Esophagus squamous epithelium (tissue), 5 donors: ENCODE results near the gene SLC30A5. TPM values are rescaled to one million over a fixed set of nuclear protein-coding genes. Genes with fewer than 3 reads are reported as not detected.
A peak's percentile ranks its signal among the peaks of the same experiment; 100 is the strongest.

Experiments
- DNase-seq: peaks from one replicate; lab custom pipeline; 2025; lab: John Stamatoyannopoulos, UW
- H3K27ac ChIP-seq, 4 donors: fragments of 200-600 bp; sonication (generic); one replicate each; pipeline ENCODE4 v1.5.1; 2016 to 2019; ENCODE audit warnings: mild to moderate bottlenecking in 1 of 4
- H3K27me3 ChIP-seq, 4 donors: fragments of 200-600 bp; sonication (generic); 1 replicate in 3 of 4; 2 replicates in 1 of 4; pipeline versions ENCODE4 v1.5.1 to v1.6.0; 2017 to 2021; ENCODE audit warnings: antibody characterized with exemption in 1 of 4
- H3K36me3 ChIP-seq, 3 donors: fragments of 200-600 bp; sonication (generic); one replicate each; pipeline ENCODE4 v1.5.1; 2016 to 2019
- H3K4me1 ChIP-seq, 3 donors: fragments of 200-600 bp; sonication (generic); one replicate each; pipeline ENCODE4 v1.5.1; 2017 to 2019
- H3K4me3 ChIP-seq, 4 donors: fragments of 200-600 bp; sonication (generic); 1 replicate in 3 of 4; 2 replicates in 1 of 4; pipeline ENCODE4 v1.5.1; 2016 to 2019; ENCODE audit warnings: mild to moderate bottlenecking in 2 of 4, moderate library complexity in 1 of 4
- H3K9me3 ChIP-seq, 3 donors: fragments of 200-600 bp; sonication (generic); one replicate each; pipeline ENCODE4 v1.5.1; 2016 to 2019
- POLR2A ChIP-seq, 4 donors: fragments of 450-650 bp; IDR thresholded peaks; one replicate each; pipeline ENCODE4 v1.6.1; 2017; ENCODE audit warnings: antibody characterized with exemption in 4 of 4, mild to moderate bottlenecking in 4 of 4, moderate library complexity in 3 of 4
- WGBS, 2 donors: methylation state at CpG; one replicate each; pipeline ENCODE4 v1.1.5; 2018; 5-methylcytosine and 5-hydroxymethylcytosine counted together
- intact Hi-C: fragments of 100-400 bp; cut with DNase I; formaldehyde crosslinking; loops from one replicate; pipeline ENCODE4 v1.15.0; 2022
- total RNA-seq, 4 donors: library from RNA; depleted of rRNA; stranded (reverse); fragments of >200 nt; gene quantifications; one replicate each; pipeline ENCODE4 v1.1.0, GENCODE V29; 2016
- TF ChIP-seq, protein P1 (sequence below), 6 experiments: fragments of 450-650 bp in 4 of 6; fragments of 200-600 bp in 2 of 6; sonication (generic) in 2 of 6; IDR thresholded peaks; one replicate each; pipeline ENCODE4 v1.5.1; 2016 to 2019; ENCODE audit warnings: antibody characterized with exemption in 6 of 6, mild to moderate bottlenecking in 4 of 6, moderate library complexity in 4 of 6
- donor health status: DM: yes; HTN: yes; CAD: no.

The SLC30A5 gene
- total RNA-seq, 4 donors from 2014 or later, result 19.4 to 43.5 (median 37.9) TPM

DNA sequence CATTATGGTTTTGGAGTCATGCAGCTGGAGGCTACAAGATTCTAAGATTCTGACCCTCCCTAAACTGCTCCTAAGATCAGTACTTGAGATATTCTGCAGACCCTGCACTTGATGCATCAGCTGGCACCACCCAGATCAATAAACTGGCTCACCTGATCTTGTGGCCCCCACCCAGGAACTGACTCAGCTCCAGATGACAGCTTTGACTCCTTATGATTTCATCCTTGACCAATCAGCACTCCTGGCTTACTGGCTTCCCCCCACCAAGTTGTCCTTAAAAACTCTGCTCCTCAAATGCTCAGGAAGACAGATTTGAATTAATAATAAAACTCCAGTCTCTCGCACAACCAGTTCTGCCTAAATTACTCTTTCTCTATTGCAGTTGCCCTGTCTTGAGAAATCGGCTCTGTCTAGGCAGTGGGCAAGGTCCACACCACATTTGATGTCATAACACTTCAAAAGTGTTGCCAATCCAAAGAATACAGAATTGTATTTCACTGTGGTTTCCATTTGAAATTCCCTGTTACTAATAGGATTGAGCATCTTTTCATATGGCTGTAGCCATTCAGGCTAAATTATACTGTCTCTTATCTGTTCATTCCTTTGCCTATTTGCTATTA, 14.8 kb upstream of the SLC30A5 start:
- WGBS, 2 donors, result 64 to 65% methylated on average over 2 of the region's 2 CpGs

DNA sequence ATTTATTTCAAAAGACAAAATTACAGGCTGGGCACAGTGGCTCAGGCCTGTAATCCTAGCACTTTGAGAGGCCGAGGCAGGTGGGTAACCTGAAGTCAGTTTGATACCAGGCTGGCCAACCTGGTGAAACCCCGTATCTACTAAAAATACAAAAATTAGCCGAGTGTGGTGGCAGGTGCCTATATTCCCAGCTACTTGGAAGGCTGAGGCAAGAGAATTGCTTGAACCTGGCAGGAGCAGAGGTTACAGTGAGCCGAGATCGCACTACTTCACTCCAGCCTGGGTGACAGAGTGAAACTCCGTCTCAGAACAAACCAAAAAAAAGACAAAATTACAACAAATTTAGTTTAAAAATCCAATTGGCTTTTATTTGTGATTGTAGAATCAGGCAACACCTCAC, 14.3 kb upstream of the SLC30A5 start:
- 92 to 94% methylated on average over 5 to 6 of the region's 6 CpGs for WGBS, 2 donors

More for the DNA sequence above, 14.8 kb upstream of the SLC30A5 start:
- no peak for DNase-seq
- Histone ChIP-seq H3K4me3 (no peak overlapping the region), H3K9me3 (no peaks in the 10 kb centered on the region), H3K27me3 (no peaks in the 10 kb centered on the region), H3K27ac (no peak overlapping the region), H3K36me3 (no peaks in the 10 kb centered on the region), H3K4me1 (no peaks in the 10 kb centered on the region)
- intact Hi-C loops, result no loop called here
- TF ChIP-seq, protein P1, sequence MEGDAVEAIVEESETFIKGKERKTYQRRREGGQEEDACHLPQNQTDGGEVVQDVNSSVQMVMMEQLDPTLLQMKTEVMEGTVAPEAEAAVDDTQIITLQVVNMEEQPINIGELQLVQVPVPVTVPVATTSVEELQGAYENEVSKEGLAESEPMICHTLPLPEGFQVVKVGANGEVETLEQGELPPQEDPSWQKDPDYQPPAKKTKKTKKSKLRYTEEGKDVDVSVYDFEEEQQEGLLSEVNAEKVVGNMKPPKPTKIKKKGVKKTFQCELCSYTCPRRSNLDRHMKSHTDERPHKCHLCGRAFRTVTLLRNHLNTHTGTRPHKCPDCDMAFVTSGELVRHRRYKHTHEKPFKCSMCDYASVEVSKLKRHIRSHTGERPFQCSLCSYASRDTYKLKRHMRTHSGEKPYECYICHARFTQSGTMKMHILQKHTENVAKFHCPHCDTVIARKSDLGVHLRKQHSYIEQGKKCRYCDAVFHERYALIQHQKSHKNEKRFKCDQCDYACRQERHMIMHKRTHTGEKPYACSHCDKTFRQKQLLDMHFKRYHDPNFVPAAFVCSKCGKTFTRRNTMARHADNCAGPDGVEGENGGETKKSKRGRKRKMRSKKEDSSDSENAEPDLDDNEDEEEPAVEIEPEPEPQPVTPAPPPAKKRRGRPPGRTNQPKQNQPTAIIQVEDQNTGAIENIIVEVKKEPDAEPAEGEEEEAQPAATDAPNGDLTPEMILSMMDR (IDR thresholded peaks at IDR 0.05), result no peak
- TF ChIP-seq POLR2A (IDR thresholded peaks at IDR 0.05), result no peak

DNA sequence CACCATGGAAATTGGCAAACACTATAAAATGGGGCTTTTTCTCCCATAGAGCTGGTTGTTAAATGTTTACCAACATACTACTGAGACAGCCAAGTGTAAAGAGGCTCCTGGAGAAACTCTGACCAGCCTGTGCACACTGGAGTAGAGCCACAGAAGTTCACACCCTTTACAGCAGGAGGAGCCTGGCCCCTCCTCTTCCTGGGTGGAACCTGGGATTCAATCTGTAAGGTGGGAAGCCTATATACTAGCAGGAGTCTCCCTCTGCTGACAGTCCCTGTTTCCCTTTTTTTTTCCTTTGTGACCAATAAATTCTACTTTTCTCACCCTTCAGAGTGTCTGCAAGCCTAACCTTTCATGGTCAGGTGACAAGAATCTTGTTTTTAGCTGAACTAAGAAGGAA, 10.4 kb upstream of the SLC30A5 start:
- intact Hi-C loops, result no loop called here
- no peak for DNase-seq
- TF ChIP-seq POLR2A (IDR thresholded peaks at IDR 0.05), result no peak
- TF ChIP-seq, protein P1 (IDR thresholded peaks at IDR 0.05), result peak in 1 of 6 experiments; percentile 29

More for the DNA sequence above, 14.3 kb upstream of the SLC30A5 start:
- DNase-seq, result no peak
- Histone ChIP-seq H3K9me3 (no peaks in the 10 kb centered on the region), H3K27me3 (no peaks in the 10 kb centered on the region), H3K27ac (no peak overlapping the region), H3K36me3 (no peaks in the 10 kb centered on the region), H3K4me3 (no peak overlapping the region), H3K4me1 (no peaks in the 10 kb centered on the region)
- intact Hi-C loops, result no loop called here
- TF ChIP-seq, protein P1 (IDR thresholded peaks at IDR 0.05), result no peak
- TF ChIP-seq POLR2A (IDR thresholded peaks at IDR 0.05), result no peak

DNA sequence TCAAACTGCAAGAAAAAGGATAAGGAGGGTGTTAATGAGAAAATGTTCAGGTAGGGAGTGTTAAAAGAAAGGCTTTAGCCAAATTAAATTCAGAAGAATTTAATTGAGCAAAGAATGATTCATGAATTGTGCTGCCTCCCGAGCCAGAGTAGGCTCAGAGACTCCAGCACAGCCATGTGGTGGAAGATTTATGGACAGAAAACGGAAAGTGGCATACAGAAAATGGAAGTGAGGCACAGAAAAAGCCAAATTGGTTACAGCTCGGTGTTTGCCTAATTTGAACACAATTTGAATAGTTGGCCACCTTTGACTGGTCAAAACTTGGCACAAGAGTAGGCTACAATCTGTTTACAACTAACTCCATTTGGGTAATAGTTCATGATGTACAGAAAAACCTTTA, 9.6 kb upstream of the SLC30A5 start:
- TF ChIP-seq, protein P1 (IDR thresholded peaks at IDR 0.05), result no peak
- TF ChIP-seq POLR2A (IDR thresholded peaks at IDR 0.05), result no peak
- WGBS, 2 donors, result 58 to 70% methylated on average over 3 of the region's 3 CpGs
- intact Hi-C loops, result no loop called here

More for the DNA sequence above, 10.4 kb upstream of the SLC30A5 start:
- Histone ChIP-seq H3K36me3 (no peaks in the 10 kb centered on the region), H3K27ac (no peak overlapping the region), H3K9me3 (no peaks in the 10 kb centered on the region), H3K4me3 (no peak overlapping the region), H3K27me3 (no peaks in the 10 kb centered on the region), H3K4me1 (no peaks in the 10 kb centered on the region)

DNA sequence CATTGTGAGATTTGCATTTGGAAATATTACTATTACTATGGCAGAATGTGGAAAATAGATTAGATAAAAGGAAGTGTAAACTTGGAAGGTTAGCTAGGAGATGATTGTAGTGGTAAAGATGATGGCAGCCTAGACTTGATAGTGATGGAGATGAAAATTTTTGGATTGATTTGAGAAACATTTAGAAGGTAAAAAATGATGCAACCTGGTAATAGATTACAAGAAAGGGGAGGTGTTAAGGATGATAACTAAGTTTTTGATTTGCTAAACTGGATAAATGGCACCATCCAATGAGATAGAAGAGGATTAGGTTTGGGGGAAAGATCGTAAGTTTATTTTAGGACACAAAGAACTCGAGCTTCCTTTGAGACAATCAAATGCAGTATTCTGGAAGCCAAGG, 8.9 kb upstream of the SLC30A5 start:
- Histone ChIP-seq H3K4me3 (no peak overlapping the region), H3K27ac (no peak overlapping the region), H3K9me3 (no peaks in the 10 kb centered on the region), H3K4me1 (no peaks in the 10 kb centered on the region), H3K36me3 (no peaks in the 10 kb centered on the region), H3K27me3 (no peaks in the 10 kb centered on the region)
- TF ChIP-seq, protein P1 (IDR thresholded peaks at IDR 0.05), result no peak
- no peak for TF ChIP-seq POLR2A (IDR thresholded peaks at IDR 0.05)
- intact Hi-C loops, result no loop called here
- WGBS, 2 donors, result 70 to 82% methylated on average over 2 of the region's 2 CpGs
- DNase-seq, result no peak

More for the DNA sequence above, 9.6 kb upstream of the SLC30A5 start:
- no peaks in the 10 kb centered on the region for H3K27me3 ChIP-seq
- DNase-seq, result no peak
- H3K4me3 ChIP-seq, result no peak overlapping the region
- no peaks in the 10 kb centered on the region for H3K9me3 ChIP-seq
- H3K27ac ChIP-seq, result no peak overlapping the region
- H3K36me3 ChIP-seq, result no peaks in the 10 kb centered on the region
- no peaks in the 10 kb centered on the region for H3K4me1 ChIP-seq
